Measurements from ENCODE around the gene PDE11A.

GRCh38 chr2:177715771-177716170 lies 356.8 kb downstream of the PDE11A start:
- TF ChIP-seq MAX (IDR thresholded peaks at IDR 0.05) (no peak), CTCF (IDR thresholded peaks at IDR 0.05; ENCODE audit: low read depth, low read length, missing input control) (no peak), TAF1 (conservative IDR thresholded peaks at IDR 0.05) (no peak), JUND (IDR thresholded peaks at IDR 0.05) (no peak), REST (IDR thresholded peaks at IDR 0.05) (no peak), GABPA (IDR thresholded peaks at IDR 0.05 in 1 of 2, conservative IDR thresholded peaks at IDR 0.05 in 1 of 2) (no peak), SP1 (IDR thresholded peaks at IDR 0.05) (no peak), ZBTB33 (IDR thresholded peaks at IDR 0.05) (no peak), YY1 (IDR thresholded peaks at IDR 0.05) (no peak), RAD21 (IDR thresholded peaks at IDR 0.05) (no peak), RXRA (IDR thresholded peaks at IDR 0.05) (no peak), ATF3 (IDR thresholded peaks at IDR 0.05) (no peak), EGR1 (IDR thresholded peaks at IDR 0.05; ENCODE audit: low read depth in 2 of 2) (no peak)
